Suprapubic skin (tissue), 4 donors: Measurements from ENCODE around the gene ST3GAL4. TPM values are rescaled to one million over a fixed set of nuclear protein-coding genes. Genes with fewer than 3 reads are reported as not detected.

Experiments
- DNase-seq, 2 donors: peaks; one replicate each; pipeline ENCODE4 v3.0.0-alpha.2; 2019; ENCODE audit warnings: low spot score in 2 of 2
- H3K27ac ChIP-seq: fragments of 200-600 bp; sonication (generic); one replicate; pipeline ENCODE4 v1.5.1; 2019
- H3K27me3 ChIP-seq: fragments of 200-600 bp; sonication (generic); one replicate; pipeline ENCODE4 v1.5.1; 2019
- H3K36me3 ChIP-seq: fragments of 200-600 bp; sonication (generic); one replicate; pipeline ENCODE4 v1.5.1; 2019
- H3K4me1 ChIP-seq: fragments of 200-600 bp; sonication (generic); one replicate; pipeline ENCODE4 v1.5.1; 2019
- H3K4me3 ChIP-seq: fragments of 200-600 bp; sonication (generic); one replicate; pipeline ENCODE4 v1.5.1; 2019; ENCODE audit warnings: mild to moderate bottlenecking
- H3K9me3 ChIP-seq: fragments of 200-600 bp; sonication (generic); one replicate; pipeline ENCODE4 v1.5.1; 2019
- CTCF ChIP-seq, 2 donors: fragments of 200-600 bp in 1 of 2; fragments of 450-650 bp in 1 of 2; sonication (generic) in 1 of 2; IDR thresholded peaks; one replicate each; pipeline ENCODE4 v1.5.1; 2016 to 2019; ENCODE audit warnings: antibody characterized with exemption in 2 of 2, mild to moderate bottlenecking in 1 of 2, moderate library complexity in 1 of 2
- EP300 ChIP-seq: sonication (generic); formaldehyde crosslinking; IDR thresholded peaks from one replicate; pipeline ENCODE4 v1.6.1; 2017; ENCODE audit warnings: antibody characterized with exemption
- POLR2A ChIP-seq, 2 donors: fragments of 450-650 bp; IDR thresholded peaks; one replicate each; pipeline ENCODE4 v1.6.1; 2017; ENCODE audit warnings: antibody characterized with exemption in 2 of 2, mild to moderate bottlenecking in 2 of 2, moderate library complexity in 2 of 2
- POLR2AphosphoS5 ChIP-seq, 3 donors: sonication (generic); formaldehyde crosslinking; IDR thresholded peaks; one replicate each; pipeline ENCODE4 v1.6.1; 2017; ENCODE audit warnings: antibody characterized with exemption in 3 of 3
- WGBS: methylation state at CpG from one replicate; pipeline ENCODE4 v1.1.5; 2018; 5-methylcytosine and 5-hydroxymethylcytosine counted together
- total RNA-seq, 4 donors: library from RNA; depleted of rRNA; stranded (reverse); fragments of >200 nt; gene quantifications; one replicate each; pipeline ENCODE4 v1.1.0, GENCODE V29; 2016

ST3GAL4 gene
- total RNA-seq, 4 donors from 2014 or later = 23.6 to 30.9 (median 26.9) TPM

GRCh38 chr11:126411971-126412381 lies 56.5 kb downstream of the ST3GAL4 start:
- Histone ChIP-seq H3K9me3 (no peaks in the 10 kb centered on the region), H3K4me1 (peaks cover 81% of the 10 kb centered on the region), H3K36me3 (peaks cover 30% of the 10 kb centered on the region), H3K27ac (peak overlapping the region; percentile 61), H3K4me3 (no peak overlapping the region), H3K27me3 (no peaks in the 10 kb centered on the region)
- no peak for DNase-seq
- TF ChIP-seq POLR2AphosphoS5 (IDR thresholded peaks at IDR 0.05) (no peak), CTCF (IDR thresholded peaks at IDR 0.05) (no peak), EP300 (no peak), POLR2A (IDR thresholded peaks at IDR 0.05) (no peak)
- 69% methylated on average over 6 of the region's 6 CpGs for WGBS

GRCh38 chr11:126413426-126413825 lies 57.9 kb downstream of the ST3GAL4 start:
- no peak overlapping the region for H3K27ac ChIP-seq

GRCh38 chr11:126413843-126414405 lies 58.4 kb downstream of the ST3GAL4 start:
- H3K4me3 ChIP-seq = no peak overlapping the region
- H3K9me3 ChIP-seq = no peaks in the 10 kb centered on the region
- H3K36me3 ChIP-seq = peaks cover 15% of the 10 kb centered on the region
- peaks cover 77% of the 10 kb centered on the region for H3K4me1 ChIP-seq
- no peaks in the 10 kb centered on the region for H3K27me3 ChIP-seq
- no peak for DNase-seq
- peak overlapping the region; percentile 32 for H3K27ac ChIP-seq
- TF ChIP-seq POLR2A (IDR thresholded peaks at IDR 0.05) = no peak
- 100% methylated on average over 2 of the region's 9 CpGs for WGBS

More at GRCh38 chr11:126413426-126413825, 57.9 kb downstream of the ST3GAL4 start:
- no peak overlapping the region for H3K4me3 ChIP-seq
- peaks cover 82% of the 10 kb centered on the region for H3K4me1 ChIP-seq
- no peaks in the 10 kb centered on the region for H3K27me3 ChIP-seq
- DNase-seq = no peak
- H3K36me3 ChIP-seq = peaks cover 17% of the 10 kb centered on the region
- H3K9me3 ChIP-seq = no peaks in the 10 kb centered on the region
- TF ChIP-seq POLR2AphosphoS5 (IDR thresholded peaks at IDR 0.05) = no peak
- TF ChIP-seq CTCF (IDR thresholded peaks at IDR 0.05) = no peak
- TF ChIP-seq POLR2A (IDR thresholded peaks at IDR 0.05) = no peak
- TF ChIP-seq EP300 = no peak
- 98% methylated on average over 9 of the region's 11 CpGs for WGBS

GRCh38 chr11:126414615-126415014 lies 59.1 kb downstream of the ST3GAL4 start:
- no peak for DNase-seq
- no peak overlapping the region for H3K4me3 ChIP-seq
- peak overlapping the region; percentile 89 for H3K27ac ChIP-seq
- WGBS = 23% methylated on average over 5 of the region's 5 CpGs
- no peaks in the 10 kb centered on the region for H3K27me3 ChIP-seq
- TF ChIP-seq EP300 = no peak
- no peak for TF ChIP-seq CTCF (IDR thresholded peaks at IDR 0.05)
- TF ChIP-seq POLR2A (IDR thresholded peaks at IDR 0.05) = no peak
- no peak for TF ChIP-seq POLR2AphosphoS5 (IDR thresholded peaks at IDR 0.05)
- H3K36me3 ChIP-seq = peaks cover 12% of the 10 kb centered on the region
- no peaks in the 10 kb centered on the region for H3K9me3 ChIP-seq
- peaks cover 70% of the 10 kb centered on the region for H3K4me1 ChIP-seq

GRCh38 chr11:126415128-126415527 lies 59.6 kb downstream of the ST3GAL4 start:
- Histone ChIP-seq H3K9me3 (no peaks in the 10 kb centered on the region), H3K36me3 (peaks cover 12% of the 10 kb centered on the region), H3K4me3 (no peak overlapping the region), H3K27ac (peak overlapping the region; percentile 89), H3K4me1 (peaks cover 65% of the 10 kb centered on the region), H3K27me3 (no peaks in the 10 kb centered on the region)
- TF ChIP-seq POLR2AphosphoS5 (IDR thresholded peaks at IDR 0.05) (peak in 2 of 3 donors; percentile 59 to 76), POLR2A (IDR thresholded peaks at IDR 0.05) (no peak)
- peak; percentile 87 to 90 for DNase-seq
- WGBS = 19% methylated on average over 7 of the region's 7 CpGs

GRCh38 chr11:126415669-126416420 lies 60.4 kb downstream of the ST3GAL4 start:
- peaks cover 12% of the 10 kb centered on the region for H3K36me3 ChIP-seq
- no peak for DNase-seq
- peak overlapping the region; percentile 49 for H3K4me3 ChIP-seq
- TF ChIP-seq POLR2AphosphoS5 (IDR thresholded peaks at IDR 0.05) = no peak
- no peak for TF ChIP-seq EP300
- WGBS = 30% methylated on average over 14 of the region's 19 CpGs
- peak overlapping the region; percentile 89 for H3K27ac ChIP-seq
- peaks cover 58% of the 10 kb centered on the region for H3K4me1 ChIP-seq
- no peaks in the 10 kb centered on the region for H3K27me3 ChIP-seq
- no peaks in the 10 kb centered on the region for H3K9me3 ChIP-seq
